Measurements from ENCODE around the gene ICE2. TPM values are rescaled to one million over a fixed set of nuclear protein-coding genes. Genes with fewer than 3 reads are reported as not detected.

Gene ICE2
- total and polyA plus RNA-seq, 2 experiments from 2014 or later: 64.2 to 64.3 TPM

GRCh38 chr15:60476713-60477112 lies 2.2 kb downstream of the ICE2 start:
- H3K27ac ChIP-seq (ENCODE audit: low read depth): no peak overlapping the region
- DNase-seq (ENCODE audit: low spot score) (no peak), ATAC-seq (no peak)
- no peak overlapping the region for H3K4me3 ChIP-seq
- H3K27ac Mint-ChIP-seq: no peak overlapping the region
- peaks cover 16% of the 10 kb centered on the region for H3K4me1 Mint-ChIP-seq
- peaks cover 20% of the 10 kb centered on the region for H3K36me3 Mint-ChIP-seq (ENCODE audit: low read depth)
- H3K4me1 ChIP-seq (ENCODE audit: insufficient read depth): peaks cover 20% of the 10 kb centered on the region
- H3K9me2 ChIP-seq (ENCODE audit: insufficient read depth): no peaks in the 10 kb centered on the region
- H3K4me3 Mint-ChIP-seq: no peak overlapping the region
- no peaks in the 10 kb centered on the region for H3K27me3 ChIP-seq (ENCODE audit: insufficient read depth)
- TF ChIP-seq JUNB (IDR thresholded peaks at IDR 0.05; ENCODE audit: unreplicated experiment) (no peak), ETS1 (IDR thresholded peaks at IDR 0.05) (no peak), EZH2 (IDR thresholded peaks at IDR 0.05; ENCODE audit: low read depth, unreplicated experiment) (no peak), ZNF114 (CRISPR knock-in tag; IDR thresholded peaks at IDR 0.05) (no peak), CREB1 (CRISPR knock-in tag; IDR thresholded peaks at IDR 0.05; ENCODE audit: low read depth) (no peak), EZH2phosphoT487 (IDR thresholded peaks at IDR 0.05; ENCODE audit: unreplicated experiment) (no peak), NANOG (IDR thresholded peaks at IDR 0.05; ENCODE audit: borderline replicate concordance) (no peak)
- no peaks in the 10 kb centered on the region for H3K9me3 Mint-ChIP-seq
- peaks cover 32% of the 10 kb centered on the region for H3K79me2 ChIP-seq (replicated peaks; ENCODE audit: insufficient read depth)
- no peaks in the 10 kb centered on the region for H3F3A ChIP-seq (replicated peaks; ENCODE audit: low read depth)
- H2AFZ ChIP-seq: no peak overlapping the region
- H3K36me3 ChIP-seq (ENCODE audit: insufficient read depth): peaks cover 23% of the 10 kb centered on the region
- no peaks in the 10 kb centered on the region for H4K20me1 ChIP-seq (replicated peaks; ENCODE audit: insufficient read depth)
- H3K4me2 ChIP-seq: no peak overlapping the region
- peaks cover 12% of the 10 kb centered on the region for H3K27me3 Mint-ChIP-seq (ENCODE audit: insufficient read depth, low read depth, poor library complexity)

- H3K36me3 ChIP-seq (ENCODE audit: insufficient read depth): peaks cover 23% of the 10 kb centered on the region
- H3K36me3 Mint-ChIP-seq (ENCODE audit: low read depth): peaks cover 38% of the 10 kb centered on the region
- no peak overlapping the region for H3K27ac ChIP-seq (ENCODE audit: low read depth)
- H3K79me2 ChIP-seq (replicated peaks; ENCODE audit: insufficient read depth): peaks cover 46% of the 10 kb centered on the region
- H4K20me1 ChIP-seq (replicated peaks; ENCODE audit: insufficient read depth): no peaks in the 10 kb centered on the region; the same call in 1 of the 2 replicates
- H3K9me3 Mint-ChIP-seq: no peaks in the 10 kb centered on the region
- no peak overlapping the region for H3K4me3 ChIP-seq
- no peaks in the 10 kb centered on the region for H3K27me3 ChIP-seq (ENCODE audit: insufficient read depth)
- no peaks in the 10 kb centered on the region for H3K27me3 Mint-ChIP-seq (ENCODE audit: insufficient read depth, low read depth, poor library complexity)
- no peak overlapping the region for H2AFZ ChIP-seq
- H3K4me1 Mint-ChIP-seq: peaks cover 6% of the 10 kb centered on the region
- no peak overlapping the region for H3K27ac Mint-ChIP-seq
- no peak for DNase-seq (ENCODE audit: low spot score)
- no peak overlapping the region for H3K4me2 ChIP-seq
- no peak for ATAC-seq
- H3K9me2 ChIP-seq (ENCODE audit: insufficient read depth): no peaks in the 10 kb centered on the region
- H3K4me3 Mint-ChIP-seq: no peak overlapping the region
- H3K4me1 ChIP-seq (ENCODE audit: insufficient read depth): peaks cover 10% of the 10 kb centered on the region
- no peaks in the 10 kb centered on the region for H3F3A ChIP-seq (replicated peaks; ENCODE audit: low read depth)
- TF ChIP-seq EZH2phosphoT487 (IDR thresholded peaks at IDR 0.05; ENCODE audit: unreplicated experiment): no peak
- TF ChIP-seq EZH2 (IDR thresholded peaks at IDR 0.05; ENCODE audit: low read depth, unreplicated experiment): no peak
- no peak for TF ChIP-seq REST (IDR thresholded peaks at IDR 0.05; ENCODE audit: unreplicated experiment)
- no peak for TF ChIP-seq CREB1 (CRISPR knock-in tag; IDR thresholded peaks at IDR 0.05; ENCODE audit: low read depth)
- TF ChIP-seq ETS1 (IDR thresholded peaks at IDR 0.05): no peak
- no peak for TF ChIP-seq STAT1 (IDR thresholded peaks at IDR 0.05; ENCODE audit: unreplicated experiment)
- TF ChIP-seq NANOG (IDR thresholded peaks at IDR 0.05; ENCODE audit: borderline replicate concordance): no peak
- TF ChIP-seq ZNF114 (CRISPR knock-in tag; IDR thresholded peaks at IDR 0.05): no peak
- TF ChIP-seq ZNF331 (CRISPR knock-in tag; IDR thresholded peaks at IDR 0.05; ENCODE audit: low read depth): no peak
- no peak for TF ChIP-seq CTCF (conservative IDR thresholded peaks at IDR 0.05; ENCODE audit: low read depth in 2 of 2)
- no peak for TF ChIP-seq JUNB (IDR thresholded peaks at IDR 0.05; ENCODE audit: unreplicated experiment)
- no peak for TF ChIP-seq POLR2AphosphoS5 (IDR thresholded peaks at IDR 0.05; ENCODE audit: low read depth)
Measured at GRCh38 chr15:60473135-60473534, 5.8 kb downstream of the ICE2 start.

Measured in GM23338 (cell line).